ENCODE measurements around the gene AMOTL1. TPM values are rescaled to one million over a fixed set of nuclear protein-coding genes. Genes with fewer than 3 reads are reported as not detected.

Gene AMOTL1
- total RNA-seq, 4 donors from 2014 or later = 150 to 393 (median 244) TPM

DNA sequence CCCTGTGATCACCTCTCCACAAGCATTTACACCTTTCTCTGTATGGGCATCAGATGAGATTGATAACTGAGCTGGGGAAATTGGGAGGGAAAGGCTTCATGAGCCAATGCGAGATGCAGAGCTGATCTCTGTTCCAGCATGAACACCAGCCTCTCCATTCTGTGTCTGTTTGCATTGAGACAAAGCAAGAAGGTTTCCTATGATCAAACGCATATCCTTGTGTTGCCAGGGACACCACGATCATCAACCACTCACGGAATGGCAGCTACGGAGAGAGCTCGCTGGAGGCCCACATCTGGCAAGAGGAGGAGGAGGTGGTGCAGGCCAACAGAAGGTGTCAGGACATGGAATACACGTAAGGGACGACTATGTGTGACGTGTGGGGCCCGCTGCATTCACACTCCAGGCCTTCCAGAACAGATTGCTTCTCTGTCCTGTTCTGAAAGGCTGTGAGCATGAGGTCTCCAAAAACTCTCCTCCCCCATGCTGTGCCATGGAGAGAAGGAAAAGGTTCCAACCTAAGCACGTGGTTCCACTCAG is 96.4 kb downstream of the AMOTL1 start:
- TF ChIP-seq, protein P1, sequence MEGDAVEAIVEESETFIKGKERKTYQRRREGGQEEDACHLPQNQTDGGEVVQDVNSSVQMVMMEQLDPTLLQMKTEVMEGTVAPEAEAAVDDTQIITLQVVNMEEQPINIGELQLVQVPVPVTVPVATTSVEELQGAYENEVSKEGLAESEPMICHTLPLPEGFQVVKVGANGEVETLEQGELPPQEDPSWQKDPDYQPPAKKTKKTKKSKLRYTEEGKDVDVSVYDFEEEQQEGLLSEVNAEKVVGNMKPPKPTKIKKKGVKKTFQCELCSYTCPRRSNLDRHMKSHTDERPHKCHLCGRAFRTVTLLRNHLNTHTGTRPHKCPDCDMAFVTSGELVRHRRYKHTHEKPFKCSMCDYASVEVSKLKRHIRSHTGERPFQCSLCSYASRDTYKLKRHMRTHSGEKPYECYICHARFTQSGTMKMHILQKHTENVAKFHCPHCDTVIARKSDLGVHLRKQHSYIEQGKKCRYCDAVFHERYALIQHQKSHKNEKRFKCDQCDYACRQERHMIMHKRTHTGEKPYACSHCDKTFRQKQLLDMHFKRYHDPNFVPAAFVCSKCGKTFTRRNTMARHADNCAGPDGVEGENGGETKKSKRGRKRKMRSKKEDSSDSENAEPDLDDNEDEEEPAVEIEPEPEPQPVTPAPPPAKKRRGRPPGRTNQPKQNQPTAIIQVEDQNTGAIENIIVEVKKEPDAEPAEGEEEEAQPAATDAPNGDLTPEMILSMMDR (IDR thresholded peaks at IDR 0.05 in 4 of 5, conservative IDR thresholded peaks at IDR 0.05 in 1 of 5) = no peak
- TF ChIP-seq POLR2A (IDR thresholded peaks at IDR 0.05) = no peak
- ATAC-seq = no peak
- H3K27ac ChIP-seq = no peak overlapping the region

DNA sequence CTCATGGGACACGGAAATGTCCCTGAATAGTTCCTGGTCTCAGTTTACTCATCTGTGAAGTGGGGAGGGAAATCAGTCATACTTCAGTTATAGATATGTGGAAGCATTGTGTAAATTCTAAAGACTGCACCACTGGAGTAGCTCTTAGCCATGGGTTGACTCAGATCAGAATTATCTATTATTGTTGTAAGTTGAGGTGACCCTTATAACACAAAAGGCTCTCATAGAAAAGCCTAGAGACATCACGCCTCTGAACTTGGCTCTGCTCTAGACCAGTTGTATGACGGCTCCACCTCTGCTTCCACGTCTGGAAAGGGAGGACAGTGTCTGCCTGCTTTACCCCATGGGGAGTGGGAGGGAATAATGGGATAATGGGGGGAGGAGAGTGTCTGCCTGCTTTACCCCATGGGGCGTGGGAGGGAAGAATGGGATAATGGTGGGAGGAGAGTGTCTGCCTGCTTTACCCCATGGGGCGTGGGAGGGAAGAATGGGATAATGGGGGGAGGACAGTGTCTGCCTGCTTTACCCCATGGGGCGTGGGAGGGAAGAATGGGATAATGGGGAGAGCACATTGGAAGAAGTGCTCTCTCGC is 98.2 kb downstream of the AMOTL1 start:
- Histone ChIP-seq H3K27me3 (no peaks in the 10 kb centered on the region), H3K4me3 (no peak overlapping the region), H3K9me3 (no peaks in the 10 kb centered on the region), H3K36me3 (peaks cover 5 to 90% of the 10 kb centered on the region in 2 donors), H3K4me1 (no peaks in the 10 kb centered on the region), H3K27ac (no peak overlapping the region)
- no peak for ATAC-seq
- intact Hi-C loops (cut with DNase I; ENCODE audit: low total_unique reads) (no loop called here), in situ Hi-C loops (cut with MboI; ENCODE audit: low sequenced_read_pairs in 4 of 4) (no loop called here)
- no peak for TF ChIP-seq POLR2A (IDR thresholded peaks at IDR 0.05)
- TF ChIP-seq, protein P1 (IDR thresholded peaks at IDR 0.05 in 4 of 5, conservative IDR thresholded peaks at IDR 0.05 in 1 of 5) = no peak
- DNase-seq = no peak

More for the DNA sequence above, 96.4 kb downstream of the AMOTL1 start:
- DNase-seq = no peak
- H3K4me3 ChIP-seq = no peak overlapping the region
- peaks cover 7 to 90% of the 10 kb centered on the region in 2 donors for H3K36me3 ChIP-seq
- H3K4me1 ChIP-seq = no peaks in the 10 kb centered on the region
- intact Hi-C loops (cut with DNase I; ENCODE audit: low total_unique reads) = no loop called here
- no peaks in the 10 kb centered on the region for H3K27me3 ChIP-seq
- in situ Hi-C loops (cut with MboI; ENCODE audit: low sequenced_read_pairs in 4 of 4) = no loop called here
- H3K9me3 ChIP-seq = no peaks in the 10 kb centered on the region

DNA sequence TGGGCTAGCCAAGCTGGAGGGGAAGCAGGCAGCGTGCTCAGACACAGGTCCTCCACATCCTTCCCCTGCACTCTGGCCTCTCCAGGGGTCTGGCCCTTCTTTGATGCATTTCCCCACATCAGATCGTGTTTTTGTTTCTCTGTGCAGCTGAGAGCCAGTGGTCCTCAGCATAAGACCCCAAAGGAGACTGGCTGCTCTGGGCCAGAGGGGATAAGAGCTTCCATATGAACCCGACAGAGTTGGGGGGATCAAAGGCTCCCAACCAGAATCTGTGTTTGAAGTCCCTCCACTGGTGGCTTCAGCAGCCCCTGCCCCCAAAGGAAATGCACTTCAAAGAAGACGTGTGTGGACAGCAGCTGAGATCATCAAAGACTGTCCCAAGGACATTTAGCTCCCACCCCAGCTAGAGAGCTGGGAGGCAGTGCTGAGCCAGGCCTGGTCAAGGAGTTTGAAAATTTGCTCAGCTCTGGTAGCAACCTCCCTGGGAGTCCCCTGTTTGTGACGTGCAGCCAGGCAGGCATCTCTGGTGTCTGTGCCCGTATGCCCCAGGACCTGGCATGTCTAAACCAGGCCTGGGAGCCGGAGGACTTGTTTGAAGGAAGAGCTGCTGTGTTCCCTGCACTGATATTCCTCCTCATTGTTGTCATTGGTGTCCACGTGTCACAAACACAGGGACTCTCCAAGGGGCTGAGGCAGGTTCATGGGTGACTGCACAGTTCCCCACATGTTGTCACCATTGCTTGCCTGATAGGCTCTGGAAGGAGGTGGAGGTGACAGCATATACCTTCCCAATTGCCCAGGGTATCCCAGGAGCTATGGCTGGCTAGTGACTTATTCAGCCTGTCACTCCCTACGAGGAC is 99.0 kb downstream of the AMOTL1 start:
- DNase-seq (no peak), ATAC-seq (no peak)
- in situ Hi-C loops (cut with MboI; ENCODE audit: low sequenced_read_pairs in 4 of 4) = no loop called here
- Histone ChIP-seq H3K27ac (no peak overlapping the region), H3K36me3 (peaks cover 5 to 90% of the 10 kb centered on the region in 2 donors), H3K4me3 (no peak overlapping the region), H3K9me3 (no peaks in the 10 kb centered on the region), H3K4me1 (no peaks in the 10 kb centered on the region), H3K27me3 (no peaks in the 10 kb centered on the region)
- intact Hi-C loops (cut with DNase I; ENCODE audit: low total_unique reads) = no loop called here
- no peak for TF ChIP-seq POLR2A (IDR thresholded peaks at IDR 0.05)
- TF ChIP-seq, protein P1 (IDR thresholded peaks at IDR 0.05 in 4 of 5, conservative IDR thresholded peaks at IDR 0.05 in 1 of 5) = no peak

DNA sequence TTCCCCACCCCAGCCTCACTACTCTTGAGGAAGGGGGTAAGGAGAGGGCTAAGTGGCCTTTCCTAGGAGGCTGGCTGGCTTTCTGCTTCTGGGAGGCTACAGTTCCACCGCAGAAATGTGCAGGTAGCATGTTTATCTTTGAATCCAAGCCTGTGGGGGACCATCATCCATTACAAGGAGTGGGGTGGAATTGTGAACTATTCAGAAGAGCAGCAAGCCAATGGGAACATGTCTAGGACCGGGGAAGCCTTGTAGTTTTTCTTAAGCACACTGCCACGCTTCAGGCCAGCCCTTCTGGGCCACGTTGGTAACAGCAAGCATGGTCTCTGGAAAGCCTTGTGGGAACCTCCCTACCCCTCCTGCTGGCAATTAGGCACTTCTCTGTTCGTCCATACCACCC is 100.3 kb downstream of the AMOTL1 start:
- intact Hi-C loops (cut with DNase I; ENCODE audit: low total_unique reads) = no loop called here
- H3K9me3 ChIP-seq = no peaks in the 10 kb centered on the region
- in situ Hi-C loops (cut with MboI; ENCODE audit: low sequenced_read_pairs in 4 of 4) = no loop called here
- no peak overlapping the region for H3K27ac ChIP-seq
- ATAC-seq (no peak), DNase-seq (no peak)
- peaks cover 2 to 8% of the 10 kb centered on the region in 2 donors for H3K4me1 ChIP-seq
- no peak overlapping the region for H3K4me3 ChIP-seq
- no peaks in the 10 kb centered on the region for H3K27me3 ChIP-seq
- peaks cover 5 to 99% of the 10 kb centered on the region in 2 donors for H3K36me3 ChIP-seq
- TF ChIP-seq POLR2A (IDR thresholded peaks at IDR 0.05) = no peak
- TF ChIP-seq, protein P1 (IDR thresholded peaks at IDR 0.05 in 4 of 5, conservative IDR thresholded peaks at IDR 0.05 in 1 of 5) = no peak
